Measurements from ENCODE around the gene MEIS2. TPM values are rescaled to one million over a fixed set of nuclear protein-coding genes. Genes with fewer than 3 reads are reported as not detected.

Gene MEIS2
- 7.2 to 9.3 TPM (median 8.9 TPM) in 5 replicates for total RNA-seq (2022; extraction: Qiagen RNA extraction)

DNA sequence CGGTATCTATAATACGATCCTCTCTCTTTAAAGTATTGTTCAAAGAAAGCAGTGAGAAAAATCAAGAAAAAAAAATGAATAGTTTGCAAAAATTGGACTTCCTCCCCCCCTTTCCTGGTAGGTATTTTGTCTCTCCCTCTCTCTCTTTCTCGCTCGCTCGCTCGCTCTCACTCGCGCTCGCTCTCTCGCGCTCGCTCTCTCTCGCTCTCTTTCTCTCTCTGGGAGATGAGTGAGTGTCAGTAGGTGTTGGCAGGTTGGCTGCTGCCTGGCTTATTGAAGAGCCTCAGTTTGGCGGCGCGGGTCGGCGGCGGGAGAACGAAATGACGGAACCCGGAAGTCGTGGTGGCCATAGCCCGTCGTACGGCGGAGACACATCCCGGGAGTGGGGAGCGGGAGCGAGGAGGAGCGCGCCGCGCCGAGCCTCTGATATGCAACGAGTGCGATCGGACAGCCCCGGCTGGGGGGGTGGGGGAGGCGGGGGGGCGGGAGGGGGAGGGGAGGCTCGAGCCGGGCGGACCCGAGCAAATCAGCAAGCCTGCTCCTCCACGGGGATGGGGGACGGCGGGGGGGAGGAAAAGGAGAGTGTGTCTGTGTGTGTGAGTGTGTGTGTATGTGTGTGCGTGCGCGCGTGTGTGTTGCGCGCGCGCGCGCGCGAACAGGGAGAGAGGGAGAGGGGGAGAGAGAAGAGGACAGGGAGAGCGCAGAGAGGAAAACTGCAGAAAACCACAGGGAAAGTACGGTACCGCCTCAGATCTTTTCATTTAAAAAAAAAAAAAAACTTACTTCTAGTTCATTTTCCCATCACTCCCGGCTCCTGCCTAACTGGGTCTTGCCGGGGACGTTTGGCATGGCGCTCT is at the start of gene MEIS2:
Gene MEIS2 (minus strand): TSS at position 441 of the 857 bp plus-strand sequence. CDS start 1,083 bp downstream, outside the sequence.

